H1 (cell line): Measurements from ENCODE around the gene FNDC1. TPM values are rescaled to one million over a fixed set of nuclear protein-coding genes. Genes with fewer than 3 reads are reported as not detected.

ENCODE experiments used
- CTCF ChIA-PET: fragments of 300-600 bp; sonication (Branson Sonifier 250); formaldehyde crosslinking; loops from one replicate; lab custom pipeline; 2021; ENCODE audit not compliant: partially characterized antibody; lab: Charles Lee
- POLR2A ChIA-PET: fragments of 300-600 bp; sonication (Branson Sonifier 250); formaldehyde crosslinking; loops from one replicate; lab custom pipeline; 2021; ENCODE audit warnings: inconsistent platforms; ENCODE audit not compliant: partially characterized antibody; lab: Charles Lee
- DNase-seq, 2 experiments: peaks; one replicate each; pipeline versions ENCODE4 v3.0.0 to v3.0.0-alpha.2; 2010 to 2022; ENCODE audit warnings: low spot score in 2 of 2, low read depth in 1 of 2, mixed read lengths in 1 of 2
- FAIRE-seq: peaks from 2 replicates; lab custom pipeline; 2011; peaks lifted over from hg19 to GRCh38; lab: Jason Lieb, UNC
- H2AFZ ChIP-seq: 2 replicates; pipeline ENCODE4 v1.8.1; 2012; ENCODE audit warnings: low read length, inconsistent platforms
- H2AK5ac ChIP-seq: 2 replicates; pipeline ENCODE4 v1.6.1; 2013; ENCODE audit warnings: low read depth, low read length
- H2BK120ac ChIP-seq: replicated peaks from 2 replicates; pipeline ENCODE3; 2013; ENCODE audit warnings: low read depth, low read length, inconsistent platforms
- H2BK12ac ChIP-seq: 2 replicates; pipeline ENCODE4 v1.6.1; 2013; ENCODE audit warnings: low read depth, low read length
- H2BK15ac ChIP-seq: 2 replicates; pipeline ENCODE4 v1.6.1; 2013; ENCODE audit warnings: low read length
- H2BK20ac ChIP-seq: 2 replicates; pipeline ENCODE4 v1.6.1; 2013; ENCODE audit warnings: low read length
- H2BK5ac ChIP-seq: 2 replicates; pipeline ENCODE4 v1.6.1; 2013; ENCODE audit warnings: low read depth, low read length
- H3K14ac ChIP-seq: 2 replicates; pipeline ENCODE4 v1.6.1; 2013; ENCODE audit warnings: inconsistent platforms; ENCODE audit not compliant: insufficient read length
- H3K18ac ChIP-seq: 2 replicates; pipeline ENCODE4 v1.6.1; 2013; ENCODE audit warnings: low read length; ENCODE audit errors: extremely low read depth
- H3K23ac ChIP-seq: 2 replicates; pipeline ENCODE4 v1.6.1; 2013; ENCODE audit warnings: inconsistent platforms; ENCODE audit not compliant: insufficient read length
- H3K23me2 ChIP-seq: 2 replicates; pipeline ENCODE4 v1.6.1; 2013; ENCODE audit warnings: low read depth, low read length
- H3K27ac ChIP-seq: 2 replicates; pipeline ENCODE4 v1.6.1; 2011; ENCODE audit warnings: low read depth, low read length, inconsistent platforms
- H3K27me3 ChIP-seq, 4 experiments: replicated peaks in 1 of 4; 1 replicate in 1 of 4; 2 replicates in 3 of 4; pipeline versions ENCODE4 v1.6.1 to v1.8.1; 2011 to 2013; ENCODE audit warnings: low read length in 3 of 4, mild to moderate bottlenecking in 3 of 4, inconsistent platforms in 2 of 4, mixed read lengths in 2 of 4, moderate library complexity in 1 of 4; ENCODE audit not compliant: control insufficient read depth in 3 of 4, insufficient read depth in 3 of 4; ENCODE audit errors: extremely low read depth in 1 of 4
- H3K36me3 ChIP-seq, 4 experiments: 2 replicates each; pipeline versions ENCODE4 v1.6.1 to v1.8.1; 2011 to 2013; ENCODE audit warnings: mild to moderate bottlenecking in 4 of 4, low read length in 3 of 4, moderate library complexity in 2 of 4, control low read depth in 1 of 4, inconsistent platforms in 1 of 4; ENCODE audit not compliant: insufficient read depth in 4 of 4, control insufficient read depth in 2 of 4
- H3K4ac ChIP-seq: replicated peaks from 2 replicates; pipeline ENCODE3; 2013; ENCODE audit warnings: low read length, low read depth, mixed read lengths, inconsistent platforms; ENCODE audit not compliant: insufficient read length
- H3K4me1 ChIP-seq, 4 experiments: replicated peaks in 1 of 4; 1 replicate in 1 of 4; 2 replicates in 3 of 4; pipeline versions ENCODE4 v1.6.1 to v1.8.1; 2011 to 2013; ENCODE audit warnings: low read length in 3 of 4, inconsistent platforms in 2 of 4, mixed read lengths in 1 of 4; ENCODE audit not compliant: insufficient read depth in 4 of 4, control insufficient read depth in 3 of 4
- H3K4me2 ChIP-seq, 2 experiments: 2 replicates each; pipeline versions ENCODE4 v1.6.1 to v1.8.1; 2011 to 2013; ENCODE audit warnings: low read depth in 2 of 2, low read length in 2 of 2, control low read depth in 1 of 2, inconsistent platforms in 1 of 2, mild to moderate bottlenecking in 1 of 2; ENCODE audit not compliant: insufficient read depth in 1 of 2
- H3K4me3 ChIP-seq, 4 experiments: fragments of 200-600, 300-600 bp in 1 of 4; sonication (generic), shearing (Covaris generic), sonication (Bioruptor Twin) in 1 of 4; 2 replicates each; pipeline versions ENCODE4 v1.5.1 to v1.8.1; 2011 to 2016; ENCODE audit warnings: low read length in 4 of 4, low read depth in 3 of 4, control low read depth in 2 of 4, inconsistent platforms in 2 of 4, mild to moderate bottlenecking in 2 of 4, mixed read lengths in 1 of 4, moderate library complexity in 1 of 4; ENCODE audit not compliant: insufficient read depth in 2 of 4; ENCODE audit errors: extremely low read depth in 1 of 4
- H3K56ac ChIP-seq: replicated peaks from 2 replicates; pipeline ENCODE3; 2013; ENCODE audit warnings: low read depth, mild to moderate bottlenecking, mixed read lengths, low read length, inconsistent platforms; ENCODE audit not compliant: insufficient read length
- H3K79me1 ChIP-seq: 2 replicates; pipeline ENCODE4 v1.6.1; 2013; ENCODE audit warnings: low read depth, low read length, control low read depth
- H3K79me2 ChIP-seq, 2 experiments: 2 replicates each; pipeline versions ENCODE4 v1.6.1 to v1.8.1; 2012 to 2013; ENCODE audit warnings: low read length in 2 of 2, mild to moderate bottlenecking in 2 of 2, inconsistent platforms in 1 of 2; ENCODE audit not compliant: insufficient read depth in 2 of 2, control insufficient read depth in 1 of 2
- H3K9ac ChIP-seq, 4 experiments: replicated peaks in 1 of 4; 1 replicate in 1 of 4; 2 replicates in 3 of 4; pipeline versions ENCODE4 v1.6.1 to v1.8.1; 2011 to 2013; ENCODE audit warnings: low read depth in 3 of 4, low read length in 3 of 4, control low read depth in 2 of 4, mild to moderate bottlenecking in 2 of 4, moderate library complexity in 2 of 4, inconsistent platforms in 1 of 4; ENCODE audit errors: extremely low read depth in 1 of 4
- H3K9me3 ChIP-seq, 2 experiments: 2 replicates each; pipeline versions ENCODE4 v1.6.1 to v1.8.1; 2012 to 2013; ENCODE audit warnings: mild to moderate bottlenecking in 2 of 2, moderate library complexity in 2 of 2, control low read depth in 1 of 2, inconsistent platforms in 1 of 2, low read depth in 1 of 2, low read length in 1 of 2, mixed read lengths in 1 of 2; ENCODE audit not compliant: insufficient read depth in 2 of 2
- H4K20me1 ChIP-seq, 2 experiments: replicated peaks in 1 of 2; 2 replicates each; pipeline versions ENCODE3 to v1.8.1; 2011 to 2013; ENCODE audit warnings: inconsistent platforms in 2 of 2, low read length in 2 of 2, mild to moderate bottlenecking in 1 of 2; ENCODE audit not compliant: insufficient read depth in 2 of 2, control insufficient read depth in 1 of 2
- H4K5ac ChIP-seq: 2 replicates; pipeline ENCODE4 v1.6.1; 2013; ENCODE audit warnings: low read length, low read depth, mixed read lengths, inconsistent platforms; ENCODE audit not compliant: insufficient read length
- H4K8ac ChIP-seq: 2 replicates; pipeline ENCODE4 v1.8.0; 2013; ENCODE audit warnings: mild to moderate bottlenecking, moderate library complexity, low read length, inconsistent platforms; ENCODE audit not compliant: insufficient read depth; ENCODE audit errors: extremely low read depth
- H4K91ac ChIP-seq: replicated peaks from 2 replicates; pipeline ENCODE3; 2013; ENCODE audit warnings: low read length, mixed read lengths, inconsistent platforms; ENCODE audit not compliant: insufficient read length
- ATF2 ChIP-seq: IDR thresholded peaks from 2 replicates; pipeline ENCODE4 v1.6.1; 2012; ENCODE audit warnings: low read length, inconsistent platforms
- GTF2F1 ChIP-seq: IDR thresholded peaks from 2 replicates; pipeline ENCODE4 v1.6.1; 2012; ENCODE audit warnings: low read depth, low read length, improper control_type of control experiment, borderline replicate concordance
- RNF2 ChIP-seq: fragments of 200-900, 300-1000 bp; sonication (generic); IDR thresholded peaks from 2 replicates; pipeline ENCODE4 v1.7.1; 2016; ENCODE audit warnings: borderline replicate concordance, low read depth, mild to moderate bottlenecking, antibody characterized with exemption, low read length; ENCODE audit not compliant: poor library complexity, severe bottlenecking; ENCODE audit errors: missing control alignments
- SP1 ChIP-seq: IDR thresholded peaks from 2 replicates; pipeline ENCODE4 v1.6.1; 2011; ENCODE audit warnings: low read depth, low read length
- SP2 ChIP-seq: IDR thresholded peaks from 2 replicates; pipeline ENCODE4 v1.6.1; 2012; ENCODE audit warnings: mild to moderate bottlenecking, low read length, inconsistent platforms
- TCF12 ChIP-seq: IDR thresholded peaks from 2 replicates; pipeline ENCODE4 v1.6.1; 2011; ENCODE audit warnings: low read depth, mild to moderate bottlenecking, low read length
- WGBS, 2 experiments: shearing (Covaris generic) in 1 of 2; methylation state at CpG; one replicate each; pipeline versions ENCODE4 v1.1.6 to v1.1.7; 2013 to 2015; ENCODE audit warnings: low lambda C conversion rate in 2 of 2, mixed read lengths in 2 of 2, inconsistent platforms in 1 of 2, low coverage in 1 of 2, missing lambda C conversion rate in 1 of 2; ENCODE audit not compliant: insufficient replicate concordance in 2 of 2, insufficient coverage in 1 of 2, insufficient read length in 1 of 2; ENCODE audit errors: extremely low coverage in 1 of 2, missing lambda C conversion rate in 1 of 2; 5-methylcytosine and 5-hydroxymethylcytosine counted together
- polyA plus RNA-seq, 7 experiments: library from polyadenylated mRNA; depleted of rRNA in 3 of 7; stranded (reverse) in 5 of 7; unstranded in 2 of 7; fragments of >200 nt in 5 of 7; fragments of 200-250 nt in 2 of 7; gene quantifications; 1 replicate in 5 of 7; 2 replicates in 1 of 7; 4 replicates in 1 of 7; pipeline versions ENCODE4 v1.2.1 to v1.2.3, GENCODE V29; 2011 to 2013; ENCODE audit warnings: missing spikeins in 2 of 7, mixed read lengths in 2 of 7
- total RNA-seq: library from RNA; stranded (reverse); fragmentation: NEBNext Ultra II Directional; extraction: Animal tissue kit (Norgen Biotek cat#: 25700); gene quantifications from 2 replicates; pipeline ENCODE4 v1.2.1, GENCODE V29; 2021

FNDC1 gene
- total and polyA plus RNA-seq, 2 of the 8 experiments (the other 6 are each of a cell fraction or from before 2014, with no cell fraction given): 0.06 to 0.30 TPM

- FAIRE-seq: no peak
- H4K20me1 ChIP-seq: no peaks in the 10 kb centered on the region
- no peak overlapping the region for H2BK120ac ChIP-seq
- no peaks in the 10 kb centered on the region for H3K23me2 ChIP-seq
- no peak overlapping the region for H2BK15ac ChIP-seq
- no peak overlapping the region for H3K9ac ChIP-seq
- no peak overlapping the region for H3K18ac ChIP-seq
- H2BK5ac ChIP-seq: no peak overlapping the region
- H3K23ac ChIP-seq: no peak overlapping the region
- no peaks in the 10 kb centered on the region for H3K79me1 ChIP-seq
- H2AFZ ChIP-seq: no peak overlapping the region
- H4K5ac ChIP-seq: no peak overlapping the region
- H2AK5ac ChIP-seq: no peak overlapping the region
- ChIA-PET POLR2A (no interaction called here), CTCF (interaction anchor here (2.5 kb wide), 1 partner anchor 8 kb away, joined by 12 read pairs; no protein-coding TSS in a partner anchor)
- no peak for DNase-seq
- TF ChIP-seq GTF2F1: no peak
- no peak for TF ChIP-seq ATF2
- TF ChIP-seq TCF12: no peak
- TF ChIP-seq SP1: no peak
- TF ChIP-seq SP2: no peak
- TF ChIP-seq RNF2: no peak
- no peak overlapping the region for H3K14ac ChIP-seq
- H3K56ac ChIP-seq: no peak overlapping the region
- H3K4me3 ChIP-seq: no peak overlapping the region
- no peak overlapping the region for H2BK20ac ChIP-seq
- H3K4ac ChIP-seq: no peak overlapping the region
- no peak overlapping the region for H3K27ac ChIP-seq
- no peaks in the 10 kb centered on the region for H3K27me3 ChIP-seq
- peaks cover 31 to 56% of the 10 kb centered on the region in 2 experiments; a peak in 3 of 4 replicates for H3K9me3 ChIP-seq
- no peaks in the 10 kb centered on the region for H3K79me2 ChIP-seq
- H3K36me3 ChIP-seq: no peaks in the 10 kb centered on the region
- WGBS, 2 experiments: 92% methylated on average over 2 of the region's 2 CpGs; no CpG with 5 or more reads in 1 of the 2 experiments
- H3K4me2 ChIP-seq: no peak overlapping the region
- no peak overlapping the region for H4K91ac ChIP-seq
- H2BK12ac ChIP-seq: no peak overlapping the region
- H4K8ac ChIP-seq: no peak overlapping the region
- H3K4me1 ChIP-seq: no peaks in the 10 kb centered on the region
These were observed 12.7 kb downstream of the FNDC1 start for GRCh38 chr6:159181914-159182313.
